C4-2B (cell line): ENCODE data around the gene USP32.

Experiments used
- ZFX ChIP-seq: fragments of 450-650 bp; IDR thresholded peaks from 2 replicates; pipeline ENCODE4 v1.6.1; 2017
- TF ChIP-seq, protein P1 (sequence below): fragments of 450-650 bp; conservative IDR thresholded peaks from 2 replicates; pipeline ENCODE4 v1.5.1; 2017; ENCODE audit warnings: mild to moderate bottlenecking

DNA sequence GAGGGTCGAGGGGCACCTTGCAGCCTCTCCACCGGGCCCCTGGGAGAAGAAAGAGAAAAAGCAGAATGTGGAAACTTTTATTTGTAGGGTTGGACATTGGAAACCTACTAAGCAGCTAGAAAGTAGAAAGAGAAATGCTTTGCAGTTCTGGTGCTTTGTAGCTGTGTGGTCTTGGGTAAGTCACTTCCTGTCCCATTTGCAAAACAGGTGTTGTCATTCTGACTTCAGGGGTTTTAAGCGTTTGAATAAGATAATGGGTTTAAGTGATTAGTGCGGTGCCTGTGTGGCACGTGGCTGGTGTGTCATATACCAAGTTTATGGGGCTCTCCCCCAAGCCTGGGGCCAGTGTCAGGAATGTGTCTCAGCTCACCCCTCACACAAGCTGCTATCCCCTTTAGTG lies 240.6 kb downstream of the USP32 start:
- TF ChIP-seq, protein P1, sequence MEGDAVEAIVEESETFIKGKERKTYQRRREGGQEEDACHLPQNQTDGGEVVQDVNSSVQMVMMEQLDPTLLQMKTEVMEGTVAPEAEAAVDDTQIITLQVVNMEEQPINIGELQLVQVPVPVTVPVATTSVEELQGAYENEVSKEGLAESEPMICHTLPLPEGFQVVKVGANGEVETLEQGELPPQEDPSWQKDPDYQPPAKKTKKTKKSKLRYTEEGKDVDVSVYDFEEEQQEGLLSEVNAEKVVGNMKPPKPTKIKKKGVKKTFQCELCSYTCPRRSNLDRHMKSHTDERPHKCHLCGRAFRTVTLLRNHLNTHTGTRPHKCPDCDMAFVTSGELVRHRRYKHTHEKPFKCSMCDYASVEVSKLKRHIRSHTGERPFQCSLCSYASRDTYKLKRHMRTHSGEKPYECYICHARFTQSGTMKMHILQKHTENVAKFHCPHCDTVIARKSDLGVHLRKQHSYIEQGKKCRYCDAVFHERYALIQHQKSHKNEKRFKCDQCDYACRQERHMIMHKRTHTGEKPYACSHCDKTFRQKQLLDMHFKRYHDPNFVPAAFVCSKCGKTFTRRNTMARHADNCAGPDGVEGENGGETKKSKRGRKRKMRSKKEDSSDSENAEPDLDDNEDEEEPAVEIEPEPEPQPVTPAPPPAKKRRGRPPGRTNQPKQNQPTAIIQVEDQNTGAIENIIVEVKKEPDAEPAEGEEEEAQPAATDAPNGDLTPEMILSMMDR: no peak
- no peak for TF ChIP-seq ZFX
